ENCODE measurements around the gene GBF1. TPM values are rescaled to one million over a fixed set of nuclear protein-coding genes. Genes with fewer than 3 reads are reported as not detected.

GBF1 gene
- total and polyA plus RNA-seq, 4 donors, result 6.0 to 27.2 (median 15.2) TPM

DNA sequence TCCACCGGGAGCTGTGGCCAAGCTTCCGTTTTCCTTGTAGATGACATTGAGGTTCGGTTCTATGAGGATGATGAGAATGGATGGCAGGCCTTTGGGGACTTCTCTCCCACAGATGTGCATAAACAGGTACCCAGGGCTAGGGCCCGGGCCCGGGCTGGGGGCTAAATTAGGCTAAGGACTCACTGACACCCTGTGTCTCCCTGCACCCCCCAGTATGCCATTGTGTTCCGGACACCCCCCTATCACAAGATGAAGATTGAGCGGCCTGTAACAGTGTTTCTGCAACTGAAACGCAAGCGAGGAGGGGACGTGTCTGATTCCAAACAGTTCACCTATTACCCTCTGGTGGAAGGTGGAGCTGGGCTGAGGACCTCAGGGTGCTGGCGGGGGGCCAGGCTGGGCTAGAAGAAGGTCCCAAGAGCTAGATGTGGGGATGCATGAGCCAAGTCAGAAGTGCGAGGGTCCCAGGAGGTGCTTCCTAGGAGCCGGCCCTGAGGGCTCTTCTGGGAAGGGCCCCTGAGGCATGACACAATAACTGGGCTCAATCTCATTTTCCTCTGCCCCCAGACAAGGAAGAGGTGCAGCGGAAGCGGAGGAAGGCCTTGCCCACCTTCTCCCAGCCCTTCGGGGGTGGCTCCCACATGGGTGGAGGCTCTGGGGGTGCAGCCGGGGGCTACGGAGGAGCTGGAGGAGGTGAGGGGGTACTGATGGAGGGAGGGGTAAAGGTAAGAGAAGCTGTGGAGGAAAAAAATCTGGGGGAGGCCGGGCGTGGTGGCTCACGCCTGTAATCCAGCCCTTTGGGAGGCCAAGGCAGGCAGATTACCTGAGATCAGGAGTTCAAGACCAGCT is 153.1 kb downstream of the GBF1 start:
- H3K27ac ChIP-seq (ENCODE audit: low read depth in 1 of 2, low read length in 2 of 2), result no peak overlapping the region
- no peak overlapping the region for H3K9ac ChIP-seq (ENCODE audit: low read depth in 1 of 2, low read length in 2 of 2)
- no peak for DNase-seq (ENCODE audit: low spot score)
- peaks cover 0 to 27% (median 3%) of the 10 kb centered on the region in 4 donors for H3K36me3 ChIP-seq (ENCODE audit: control insufficient read depth in 4 of 4, insufficient read depth in 3 of 4, low read depth in 1 of 4, low read length in 3 of 4)
- H3K4me3 ChIP-seq (ENCODE audit: low read depth in 1 of 3, low read length in 3 of 3), result no peak overlapping the region
- no peaks in the 10 kb centered on the region for H3K9me3 ChIP-seq (ENCODE audit: control insufficient read depth in 4 of 4, low read length in 3 of 4)
- no peaks in the 10 kb centered on the region for H3K27me3 ChIP-seq (ENCODE audit: control insufficient read depth in 4 of 4, insufficient read depth in 4 of 4, low read length in 3 of 4)
- TF ChIP-seq SP1 (IDR thresholded peaks at IDR 0.05) (no peak), FOXA2 (IDR thresholded peaks at IDR 0.05) (no peak), REST (IDR thresholded peaks at IDR 0.05) (no peak), TAF1 (conservative IDR thresholded peaks at IDR 0.05) (no peak), FOXA1 (IDR thresholded peaks at IDR 0.05) (no peak), NR2F2 (IDR thresholded peaks at IDR 0.05) (no peak), HNF4A (conservative IDR thresholded peaks at IDR 0.05) (no peak), RXRA (IDR thresholded peaks at IDR 0.05) (no peak), CTCF (IDR thresholded peaks at IDR 0.05; ENCODE audit: low read depth, low read length, missing input control) (no peak), EGR1 (IDR thresholded peaks at IDR 0.05; ENCODE audit: low read depth in 2 of 2) (no peak), HNF4G (IDR thresholded peaks at IDR 0.05) (no peak), GABPA (IDR thresholded peaks at IDR 0.05 in 1 of 2, conservative IDR thresholded peaks at IDR 0.05 in 1 of 2) (no peak), YY1 (IDR thresholded peaks at IDR 0.05) (no peak), JUND (IDR thresholded peaks at IDR 0.05) (no peak)
- TF ChIP-seq, protein P1, sequence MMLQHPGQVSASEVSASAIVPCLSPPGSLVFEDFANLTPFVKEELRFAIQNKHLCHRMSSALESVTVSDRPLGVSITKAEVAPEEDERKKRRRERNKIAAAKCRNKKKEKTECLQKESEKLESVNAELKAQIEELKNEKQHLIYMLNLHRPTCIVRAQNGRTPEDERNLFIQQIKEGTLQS (IDR thresholded peaks at IDR 0.05), result no peak
- TF ChIP-seq, protein P2, sequence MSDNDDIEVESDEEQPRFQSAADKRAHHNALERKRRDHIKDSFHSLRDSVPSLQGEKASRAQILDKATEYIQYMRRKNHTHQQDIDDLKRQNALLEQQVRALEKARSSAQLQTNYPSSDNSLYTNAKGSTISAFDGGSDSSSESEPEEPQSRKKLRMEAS (IDR thresholded peaks at IDR 0.05), result no peak
- TF ChIP-seq, protein P3, sequence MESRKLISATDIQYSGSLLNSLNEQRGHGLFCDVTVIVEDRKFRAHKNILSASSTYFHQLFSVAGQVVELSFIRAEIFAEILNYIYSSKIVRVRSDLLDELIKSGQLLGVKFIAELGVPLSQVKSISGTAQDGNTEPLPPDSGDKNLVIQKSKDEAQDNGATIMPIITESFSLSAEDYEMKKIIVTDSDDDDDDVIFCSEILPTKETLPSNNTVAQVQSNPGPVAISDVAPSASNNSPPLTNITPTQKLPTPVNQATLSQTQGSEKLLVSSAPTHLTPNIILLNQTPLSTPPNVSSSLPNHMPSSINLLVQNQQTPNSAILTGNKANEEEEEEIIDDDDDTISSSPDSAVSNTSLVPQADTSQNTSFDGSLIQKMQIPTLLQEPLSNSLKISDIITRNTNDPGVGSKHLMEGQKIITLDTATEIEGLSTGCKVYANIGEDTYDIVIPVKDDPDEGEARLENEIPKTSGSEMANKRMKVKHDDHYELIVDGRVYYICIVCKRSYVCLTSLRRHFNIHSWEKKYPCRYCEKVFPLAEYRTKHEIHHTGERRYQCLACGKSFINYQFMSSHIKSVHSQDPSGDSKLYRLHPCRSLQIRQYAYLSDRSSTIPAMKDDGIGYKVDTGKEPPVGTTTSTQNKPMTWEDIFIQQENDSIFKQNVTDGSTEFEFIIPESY (IDR thresholded peaks at IDR 0.05), result no peak
- H3K4me1 ChIP-seq (ENCODE audit: control insufficient read depth in 4 of 4, insufficient read depth in 4 of 4, low read length in 3 of 4), result peaks cover 11 to 37% (median 17%) of the 10 kb centered on the region in 4 donors
- WGBS, result 91% methylated on average over 21 of the region's 21 CpGs
